Spinal cord (tissue), 10 donors: ENCODE data around the gene WASF3. TPM values are rescaled to one million over a fixed set of nuclear protein-coding genes. Genes with fewer than 3 reads are reported as not detected.
A peak's percentile ranks its signal among the peaks of the same experiment; 100 is the strongest.

Source experiments
- DNase-seq, 6 donors: peaks; one replicate each; pipeline versions ENCODE4 v3.0.0 to v3.0.0-alpha.2; 2013 to 2015; ENCODE audit warnings: low spot score in 6 of 6, low read depth in 4 of 6
- H3K27ac ChIP-seq: one replicate; pipeline ENCODE4 v1.5.1; 2013; ENCODE audit warnings: low read depth, low read length, control low read depth
- H3K27me3 ChIP-seq: one replicate; pipeline ENCODE4 v1.6.1; 2013; ENCODE audit warnings: low read length; ENCODE audit not compliant: control insufficient read depth, insufficient read depth
- H3K36me3 ChIP-seq: one replicate; pipeline ENCODE4 v1.6.1; 2013; ENCODE audit warnings: low read length; ENCODE audit not compliant: control insufficient read depth, insufficient read depth
- H3K4me1 ChIP-seq: one replicate; pipeline ENCODE4 v1.6.1; 2013; ENCODE audit warnings: low read length; ENCODE audit not compliant: control insufficient read depth, insufficient read depth
- H3K4me3 ChIP-seq: one replicate; pipeline ENCODE4 v1.5.1; 2013; ENCODE audit warnings: low read depth, low read length, control low read depth
- H3K9me3 ChIP-seq: one replicate; pipeline ENCODE4 v1.6.1; 2013; ENCODE audit warnings: low read length; ENCODE audit not compliant: control insufficient read depth, insufficient read depth
- WGBS: methylation state at CpG from one replicate; pipeline ENCODE4 v1.1.5; 2013; ENCODE audit warnings: missing lambda C conversion rate; ENCODE audit not compliant: insufficient coverage; 5-methylcytosine and 5-hydroxymethylcytosine counted together
- polyA plus RNA-seq, 2 donors: library from polyadenylated mRNA; unstranded; fragments of 120-200 nt; gene quantifications; one replicate each; pipeline ENCODE4 v1.2.1, GENCODE V29; 2013; ENCODE audit not compliant: insufficient read length in 2 of 2
- total RNA-seq, 2 donors: library from RNA; depleted of rRNA in 1 of 2; stranded (reverse); fragments of 120-200 nt in 1 of 2; fragments of >200 nt in 1 of 2; gene quantifications; one replicate each; pipeline versions ENCODE4 v1.2.3 to v1.2.4, GENCODE V29; 2013 to 2014
- donor health status: healthy.

Gene WASF3
- total and polyA plus RNA-seq, 4 donors: 19.5 to 68.8 (median 53.0) TPM

DNA sequence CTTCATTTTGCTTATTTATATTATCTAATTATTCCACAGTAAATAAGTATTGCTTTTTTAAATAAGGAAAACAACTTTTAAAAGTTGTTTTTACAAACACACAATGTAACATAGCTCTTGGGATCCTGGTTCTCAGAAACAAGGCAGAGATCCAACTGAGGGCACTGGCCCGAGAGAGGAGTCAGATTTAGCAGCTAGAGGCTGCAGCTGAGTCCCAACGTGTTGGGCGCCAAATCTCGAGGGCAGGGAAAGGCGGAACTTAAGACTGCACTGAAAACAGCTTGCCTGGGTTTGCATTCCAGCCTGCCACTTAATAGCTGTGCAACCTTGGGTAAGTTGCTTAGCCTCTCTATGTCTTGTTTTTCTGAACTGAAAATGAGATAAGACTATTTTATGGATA is 16.4 kb upstream of the WASF3 start:
- Histone ChIP-seq H3K4me1 (no peaks in the 10 kb centered on the region), H3K27me3 (no peaks in the 10 kb centered on the region), H3K27ac (no peak overlapping the region), H3K9me3 (no peaks in the 10 kb centered on the region), H3K36me3 (no peaks in the 10 kb centered on the region), H3K4me3 (no peak overlapping the region)
- DNase-seq: no peak
- WGBS: 74% methylated on average over 5 of the region's 5 CpGs

DNA sequence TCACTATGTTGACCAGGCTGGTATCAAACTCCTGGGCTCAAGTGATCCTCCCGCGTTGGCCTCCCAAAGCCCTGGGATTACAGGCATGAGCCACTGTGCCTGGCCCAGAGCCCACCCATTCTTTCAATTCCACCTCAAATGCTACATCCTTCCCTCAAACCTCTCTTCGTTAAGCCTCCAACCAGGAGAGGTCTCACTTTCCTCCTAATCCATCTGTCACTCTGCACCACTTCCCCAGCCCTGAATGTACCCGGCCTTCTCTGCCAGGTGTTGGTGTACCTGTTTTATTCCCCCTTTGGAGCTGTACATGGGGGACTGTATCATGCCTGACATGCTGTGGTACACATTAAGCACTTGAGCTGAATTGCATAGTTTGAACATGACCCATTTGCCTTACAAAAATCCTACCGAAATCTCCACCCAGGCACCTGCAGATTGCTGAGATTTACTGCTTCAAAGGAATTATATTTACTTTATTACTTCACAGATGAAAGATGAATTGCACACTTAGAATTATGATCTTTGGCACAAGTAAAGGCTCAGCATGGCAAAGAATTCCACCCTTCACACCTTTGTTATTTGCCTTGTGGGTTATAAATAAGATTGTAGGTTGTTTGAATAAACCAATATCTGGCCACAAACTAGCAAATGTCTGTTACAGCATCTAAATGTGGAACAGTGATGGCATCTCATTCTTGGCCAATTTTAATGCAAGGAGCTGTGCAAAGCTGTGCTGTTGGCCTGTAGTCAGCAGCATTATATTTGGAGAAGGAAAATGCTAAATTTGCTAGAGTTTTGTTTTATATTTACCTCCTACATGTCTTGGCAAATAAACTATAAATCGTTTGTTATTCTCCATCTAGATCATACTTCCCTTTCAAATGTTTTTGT is 15.6 kb upstream of the WASF3 start:
- H3K9me3 ChIP-seq: no peaks in the 10 kb centered on the region
- H3K27ac ChIP-seq: no peak overlapping the region
- no peaks in the 10 kb centered on the region for H3K27me3 ChIP-seq
- peak in 1 of 6 donors; percentile 85 for DNase-seq
- no peaks in the 10 kb centered on the region for H3K36me3 ChIP-seq
- WGBS: 79% methylated on average over 3 of the region's 6 CpGs
- no peaks in the 10 kb centered on the region for H3K4me1 ChIP-seq
- H3K4me3 ChIP-seq: no peak overlapping the region

DNA sequence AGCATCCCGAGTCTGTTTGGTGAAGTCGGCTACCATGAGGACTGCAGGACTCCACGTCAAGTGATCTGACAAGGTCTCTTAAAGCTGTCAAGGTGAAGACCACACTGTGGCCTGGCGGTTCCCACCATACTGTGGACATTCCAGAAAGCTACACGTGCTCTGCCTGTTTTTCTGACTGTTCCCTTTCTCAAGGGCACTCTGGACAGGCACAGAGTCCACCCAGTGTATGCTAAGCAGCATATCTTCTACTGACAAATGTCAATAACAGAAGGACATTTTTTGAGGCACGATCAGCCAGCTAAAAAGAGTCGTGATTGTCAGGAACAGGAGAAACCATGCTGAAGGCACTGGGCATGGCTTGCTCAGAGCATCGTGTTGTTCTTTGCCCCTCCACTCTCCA is 12.8 kb upstream of the WASF3 start:
- Histone ChIP-seq H3K4me3 (no peak overlapping the region), H3K27me3 (no peaks in the 10 kb centered on the region), H3K36me3 (no peaks in the 10 kb centered on the region), H3K27ac (no peak overlapping the region), H3K9me3 (no peaks in the 10 kb centered on the region), H3K4me1 (no peaks in the 10 kb centered on the region)
- 74% methylated on average over 8 of the region's 8 CpGs for WGBS
- no peak for DNase-seq

DNA sequence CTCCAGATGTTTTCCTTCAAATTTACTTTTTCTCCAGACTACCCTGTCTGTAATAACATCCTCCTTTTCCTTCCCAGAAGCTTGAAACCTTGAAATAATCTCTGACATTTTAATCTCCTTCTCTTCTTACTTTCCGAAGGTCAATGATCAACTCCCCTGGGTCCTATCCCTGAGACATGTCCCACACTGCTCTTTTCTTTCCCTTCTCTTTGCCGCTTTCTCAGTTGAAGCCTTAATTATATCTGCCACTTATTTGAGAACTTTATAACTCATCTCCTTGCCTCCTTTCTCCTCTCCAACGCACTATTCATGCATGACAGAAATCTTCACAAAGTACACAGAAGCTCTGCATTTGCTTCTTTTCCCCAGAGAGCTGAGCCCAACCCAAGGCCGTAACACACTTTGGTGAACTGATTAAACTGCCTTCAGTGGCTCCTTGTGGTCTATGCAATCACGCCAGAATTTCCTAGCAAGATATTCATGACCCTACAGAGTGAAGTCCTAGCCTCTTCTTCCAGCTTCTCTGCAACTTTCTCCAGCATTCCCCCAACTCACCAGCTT is 9.2 kb upstream of the WASF3 start:
- Histone ChIP-seq H3K27ac (no peak overlapping the region), H3K36me3 (no peaks in the 10 kb centered on the region), H3K4me1 (no peaks in the 10 kb centered on the region), H3K9me3 (no peaks in the 10 kb centered on the region), H3K4me3 (no peak overlapping the region), H3K27me3 (no peaks in the 10 kb centered on the region)
- 85% methylated on average over 5 of the region's 5 CpGs for WGBS
- no peak for DNase-seq

DNA sequence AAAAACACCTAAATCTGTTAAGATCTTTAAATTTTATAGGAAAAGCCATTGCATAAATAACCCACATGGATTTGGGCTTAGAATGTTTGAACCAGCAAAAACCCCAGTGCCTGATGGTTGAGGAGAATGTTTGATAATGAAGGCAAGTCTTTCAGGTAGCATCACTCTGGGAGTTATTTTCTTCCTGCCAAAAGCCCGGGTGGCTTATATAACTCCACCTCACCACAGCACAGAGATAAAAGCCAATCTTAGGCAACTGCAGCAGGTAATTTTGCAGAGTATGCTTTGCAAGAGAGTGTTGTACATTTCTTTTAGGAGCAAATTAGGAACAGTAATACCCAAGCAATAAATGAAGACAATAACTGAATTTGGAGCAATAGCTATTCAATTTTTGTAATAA is 7.8 kb upstream of the WASF3 start:
- H3K9me3 ChIP-seq: no peaks in the 10 kb centered on the region
- DNase-seq: no peak
- no CpG with 5 or more reads among the region's 1 CpG for WGBS
- H3K27ac ChIP-seq: no peak overlapping the region
- H3K4me3 ChIP-seq: no peak overlapping the region
- no peaks in the 10 kb centered on the region for H3K36me3 ChIP-seq
- H3K27me3 ChIP-seq: no peaks in the 10 kb centered on the region
- no peaks in the 10 kb centered on the region for H3K4me1 ChIP-seq

DNA sequence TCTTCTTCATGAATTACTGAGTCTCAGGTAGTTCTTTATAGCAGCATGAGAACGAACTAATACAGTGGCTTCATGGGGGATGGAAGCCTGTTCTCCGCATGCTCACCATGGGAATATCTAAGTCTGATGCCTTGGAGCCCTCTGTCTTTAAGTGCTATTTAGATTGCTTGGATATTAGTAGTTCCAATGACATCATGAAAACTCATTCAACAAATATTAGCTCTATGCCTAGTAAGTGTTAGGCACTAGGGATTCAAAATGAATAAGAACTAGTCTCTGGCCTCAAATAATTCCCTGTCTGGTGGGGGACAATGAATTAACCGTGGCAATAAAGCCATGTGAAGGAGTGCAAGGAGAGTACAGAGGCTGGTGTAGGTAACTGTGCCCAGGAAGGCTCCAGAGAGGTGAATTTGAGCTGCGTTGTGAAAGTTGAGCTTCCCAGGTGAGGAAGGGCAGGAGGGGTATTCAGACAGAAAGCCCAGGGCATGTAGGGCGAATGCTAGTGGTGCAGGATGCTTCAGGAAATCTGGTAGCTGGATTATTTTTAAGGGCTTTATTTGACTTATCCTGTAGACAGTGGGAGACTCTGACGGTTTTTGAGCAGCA is 6.1 kb upstream of the WASF3 start:
- H3K27me3 ChIP-seq: no peaks in the 10 kb centered on the region

DNA sequence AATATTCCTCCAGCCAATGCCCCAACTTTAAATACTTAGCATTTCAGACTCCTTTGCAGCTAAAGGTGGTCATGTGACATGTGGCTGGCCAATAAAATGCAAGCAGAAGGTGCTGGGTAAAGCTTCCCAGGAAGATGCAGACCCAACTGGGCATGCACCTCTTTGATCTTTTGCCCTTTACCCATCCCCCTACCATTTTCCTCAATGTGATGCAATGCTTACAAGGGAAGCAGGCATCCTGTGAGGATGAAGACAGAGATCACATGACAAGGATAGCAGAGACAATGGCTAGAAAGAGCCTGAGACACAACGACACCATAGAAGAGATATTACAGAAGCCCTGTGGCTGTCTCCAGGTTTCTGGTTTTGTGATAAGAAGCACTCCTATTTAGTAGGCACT is 2.1 kb upstream of the WASF3 start:
- Histone ChIP-seq H3K4me1 (peaks cover 9% of the 10 kb centered on the region), H3K27ac (no peak overlapping the region), H3K9me3 (no peaks in the 10 kb centered on the region), H3K27me3 (no peaks in the 10 kb centered on the region), H3K4me3 (no peak overlapping the region), H3K36me3 (no peaks in the 10 kb centered on the region)
- WGBS: no CpG with 5 or more reads among the region's 1 CpG
- DNase-seq: no peak

More for the DNA sequence above, 6.1 kb upstream of the WASF3 start:
- Histone ChIP-seq H3K9me3 (no peaks in the 10 kb centered on the region), H3K4me1 (no peaks in the 10 kb centered on the region), H3K4me3 (no peak overlapping the region), H3K36me3 (no peaks in the 10 kb centered on the region), H3K27ac (no peak overlapping the region)
- DNase-seq: no peak
- WGBS: 81% methylated on average over 3 of the region's 6 CpGs

DNA sequence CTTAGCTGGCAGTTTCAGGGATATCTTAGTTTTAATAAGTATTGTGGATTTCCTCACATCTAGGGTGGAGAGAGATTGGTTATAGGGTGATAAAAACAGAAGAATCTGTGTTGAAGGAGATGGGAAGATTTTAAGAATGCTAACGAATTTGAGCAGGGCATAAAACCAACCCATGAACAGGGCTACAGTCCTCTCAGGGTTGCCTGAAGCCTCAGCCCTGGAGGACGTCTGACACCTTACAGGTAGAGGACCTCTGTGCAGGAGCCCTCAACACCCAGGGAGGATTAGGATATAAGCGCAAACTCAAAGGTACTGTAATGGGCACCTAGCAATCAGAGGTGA is 461 bp upstream of the WASF3 start:
- Histone ChIP-seq H3K9me3 (no peaks in the 10 kb centered on the region), H3K27ac (no peak overlapping the region), H3K27me3 (no peaks in the 10 kb centered on the region), H3K36me3 (no peaks in the 10 kb centered on the region), H3K4me3 (peak overlapping the region; percentile 35), H3K4me1 (peaks cover 16% of the 10 kb centered on the region)
- DNase-seq: no peak
- 0% methylated on average over 3 of the region's 3 CpGs for WGBS

DNA sequence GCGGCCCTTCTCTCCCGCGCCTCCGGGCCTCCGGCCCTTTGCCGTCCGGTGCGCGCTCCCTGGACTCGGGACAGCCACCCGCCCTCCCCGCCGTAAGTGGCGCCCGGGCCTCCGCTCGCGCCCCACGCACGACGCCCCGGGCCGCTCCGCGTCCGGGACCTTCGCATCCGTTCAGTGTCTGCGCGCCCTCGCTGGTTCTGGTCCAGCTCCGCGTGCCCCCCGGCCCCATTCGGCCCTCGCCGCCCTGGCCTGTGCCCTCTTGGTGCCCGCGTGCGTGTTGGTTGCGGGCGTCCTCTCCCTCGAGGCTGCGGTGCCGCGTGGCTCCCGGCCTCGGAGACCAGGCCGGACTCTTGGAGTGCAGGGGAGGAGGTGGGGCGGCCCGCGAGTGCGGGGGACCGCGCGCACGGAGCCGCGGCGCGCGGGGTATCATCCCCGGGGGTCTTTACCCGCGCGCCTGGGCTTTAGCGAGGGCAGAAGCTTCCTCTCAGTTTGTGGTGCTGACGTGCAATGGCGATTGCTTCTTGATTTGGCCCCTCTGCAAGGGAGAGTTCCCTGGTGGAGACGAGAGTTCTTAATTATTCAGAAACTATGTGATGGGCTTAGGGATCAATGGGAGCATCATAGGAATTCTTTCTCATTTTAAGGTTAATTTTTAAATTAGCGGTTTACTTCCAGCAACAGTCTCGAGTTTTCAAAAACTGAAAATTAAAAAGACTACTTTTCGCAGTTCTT is 757 bp downstream of the WASF3 start:
- no peak overlapping the region for H3K27ac ChIP-seq
- no peaks in the 10 kb centered on the region for H3K36me3 ChIP-seq
- peak in 2 of 6 donors; percentile 52 to 54 for DNase-seq
- no peaks in the 10 kb centered on the region for H3K27me3 ChIP-seq
- H3K9me3 ChIP-seq: no peaks in the 10 kb centered on the region
- under 1% methylated on average over 68 of the region's 73 CpGs for WGBS
- peak overlapping the region; percentile 37 for H3K4me3 ChIP-seq
- H3K4me1 ChIP-seq: peaks cover 19% of the 10 kb centered on the region
